CD1c-positive myeloid dendritic cell (primary cell): Measurements from ENCODE around the gene GAGE10.
"Not testable (repeated sequence)": the region's sequence is repeated elsewhere in the genome, so short reads cannot be mapped to it uniquely, and the experiment has no call there.

Source experiments
- DNase-seq: peaks from one replicate; pipeline ENCODE4 v3.0.0-alpha.2; 2016; ENCODE audit errors: extremely low spot score

GAGE10 gene

DNA sequence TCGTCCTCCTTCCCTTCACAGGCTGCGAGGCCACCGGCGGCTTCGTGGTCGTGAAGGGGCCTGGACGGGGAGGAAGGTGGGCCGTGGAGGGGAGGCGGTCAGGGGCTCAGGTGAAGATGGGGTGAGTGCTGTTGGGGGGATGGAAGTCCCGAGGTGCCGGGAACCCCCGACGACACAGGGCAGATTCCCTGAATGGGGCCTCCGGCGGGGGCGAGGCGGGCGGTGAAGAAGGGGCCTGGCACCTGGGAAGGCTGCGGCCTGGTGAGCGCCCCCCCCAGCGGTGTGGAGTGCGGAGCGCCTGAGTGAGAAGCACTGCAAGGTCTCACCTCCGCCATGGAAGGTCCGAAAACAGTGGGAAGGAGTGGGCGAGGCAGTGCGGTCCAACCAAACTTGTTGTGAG is 18.8 kb downstream of the GAGE10 start:
- not testable (repeated sequence) for DNase-seq

DNA sequence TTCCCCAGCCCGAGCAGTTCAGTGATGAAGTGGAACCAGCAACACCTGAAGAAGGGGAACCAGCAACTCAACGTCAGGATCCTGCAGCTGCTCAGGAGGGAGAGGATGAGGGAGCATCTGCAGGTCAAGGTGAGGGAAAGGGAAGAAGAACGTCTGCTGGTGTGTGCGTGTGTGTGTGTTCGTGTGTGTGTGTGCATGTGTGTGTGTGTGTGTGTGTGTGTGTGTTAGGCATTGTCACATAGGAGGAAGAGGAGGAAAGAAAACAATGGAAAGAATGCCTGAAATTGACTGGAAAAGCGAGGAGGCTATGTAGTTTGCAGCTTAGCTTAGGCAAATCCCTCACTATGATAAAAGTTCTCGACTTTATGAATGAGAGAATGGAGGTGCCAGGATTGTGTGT is 20.3 kb downstream of the GAGE10 start:
- DNase-seq, result not testable (repeated sequence)

DNA sequence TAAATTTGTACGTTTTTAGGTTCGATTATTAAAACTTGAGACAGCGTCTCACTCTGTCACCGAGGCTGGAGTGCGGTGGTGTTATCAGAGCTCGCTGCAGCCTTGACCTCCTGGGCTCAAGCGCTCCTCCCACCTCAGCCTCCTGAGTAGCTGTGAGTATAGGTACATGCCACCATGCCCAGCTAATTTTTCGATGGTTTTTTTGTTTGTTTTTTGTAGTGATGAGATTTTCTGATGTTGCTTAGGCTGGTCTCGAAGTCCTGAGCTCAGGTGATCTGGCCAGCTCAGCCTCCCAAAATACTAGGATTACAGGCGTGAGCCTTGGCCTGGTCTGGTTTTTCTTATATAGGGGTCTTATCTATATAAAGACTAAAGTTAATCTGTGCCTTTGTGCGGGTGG is 27.0 kb downstream of the GAGE10 start:
- DNase-seq, result not testable (repeated sequence)

DNA sequence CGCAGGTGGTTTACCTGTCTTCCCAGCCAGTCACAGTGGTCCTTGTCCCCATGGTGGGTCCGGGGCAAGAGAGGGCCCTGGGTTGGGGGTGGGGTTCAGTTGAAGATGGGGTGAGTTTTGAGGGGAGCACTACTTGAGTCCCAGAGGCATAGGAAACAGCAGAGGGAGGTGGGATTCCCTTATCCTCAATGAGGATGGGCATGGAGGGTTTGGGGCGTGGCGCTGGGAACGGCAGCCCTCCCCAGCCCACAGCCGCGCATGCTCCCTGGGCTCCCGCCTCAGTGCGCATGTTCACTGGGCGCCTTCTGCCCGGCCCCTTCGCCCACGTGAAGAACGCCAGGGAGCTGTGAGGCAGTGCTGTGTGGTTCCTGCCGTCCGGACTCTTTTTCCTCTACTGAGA is 27.8 kb downstream of the GAGE10 start, which contains the start of gene GAGE13:
TSS of gene GAGE13 (plus strand) at position 301 of the 400 bp plus-strand sequence. CDS start 1,156 bp downstream, outside the sequence.
- not testable (repeated sequence) for DNase-seq

DNA sequence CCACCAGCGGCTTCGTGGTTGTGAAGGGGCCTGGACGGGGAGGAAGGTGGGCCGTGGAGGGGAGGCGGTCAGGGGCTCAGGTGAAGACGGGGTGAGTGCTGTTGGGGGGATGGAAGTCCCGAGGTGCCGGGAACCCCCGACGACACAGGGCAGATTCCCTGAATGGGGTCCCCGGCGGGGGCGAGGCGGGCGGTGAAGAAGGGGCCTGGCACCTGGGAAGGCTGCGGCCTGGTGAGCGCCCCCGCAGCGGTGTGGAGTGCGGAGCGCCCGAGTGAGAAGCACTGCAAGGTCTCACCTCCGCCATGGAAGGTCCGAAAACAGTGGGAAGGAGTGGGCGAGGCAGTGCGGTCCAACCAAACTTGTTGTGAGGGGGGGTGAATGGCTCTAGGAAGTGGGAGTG is 28.4 kb downstream of the GAGE10 start:
- DNase-seq, result not testable (repeated sequence)

DNA sequence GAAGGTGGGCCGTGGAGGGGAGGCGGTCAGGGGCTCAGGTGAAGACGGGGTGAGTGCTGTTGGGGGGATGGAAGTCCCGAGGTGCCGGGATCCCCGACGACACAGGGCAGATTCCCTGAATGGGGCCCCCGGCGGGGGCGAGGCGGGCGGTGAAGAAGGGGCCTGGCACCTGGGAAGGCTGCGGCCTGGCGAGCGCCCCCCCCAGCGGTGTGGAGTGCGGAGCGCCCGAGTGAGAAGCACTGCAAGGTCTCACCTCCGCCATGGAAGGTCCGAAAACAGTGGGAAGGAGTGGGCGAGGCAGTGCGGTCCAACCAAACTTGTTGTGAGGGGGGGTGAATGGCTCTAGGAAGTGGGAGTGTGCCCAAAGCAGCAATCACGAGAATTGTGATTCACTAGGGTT is 38.0 kb downstream of the GAGE10 start:
- DNase-seq, result not testable (repeated sequence)

DNA sequence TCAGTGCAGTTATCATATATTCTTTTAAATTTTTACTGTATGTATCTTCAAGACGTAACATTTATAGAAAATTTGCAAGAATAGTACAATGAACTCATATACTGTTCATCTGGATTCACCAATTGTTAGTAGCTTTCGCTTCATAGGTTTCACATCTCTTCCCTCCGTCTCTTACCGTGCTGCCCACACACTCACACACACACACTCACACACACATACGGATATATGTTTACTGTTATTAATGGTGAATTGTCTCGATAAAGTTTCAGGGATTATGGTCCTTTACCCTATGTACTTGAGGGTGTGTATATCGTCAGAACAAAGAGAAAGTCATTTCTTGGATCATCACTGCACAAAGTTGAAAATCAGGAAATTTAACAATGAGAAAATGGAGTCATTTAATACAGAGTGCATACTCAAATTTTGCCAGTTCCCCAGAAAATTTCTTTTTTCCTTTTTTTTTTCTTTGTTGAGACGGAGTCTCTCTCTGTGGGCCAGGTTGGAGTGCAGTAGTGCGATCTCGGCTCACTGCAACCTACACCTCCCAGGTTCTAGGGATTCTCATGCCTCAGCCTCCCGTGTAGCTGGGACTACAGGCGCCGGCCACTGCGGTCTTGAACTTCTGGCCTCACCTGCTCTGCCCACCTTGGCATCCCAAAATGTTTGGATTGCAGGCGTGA is 41.2 kb downstream of the GAGE10 start:
- not testable (repeated sequence) for DNase-seq

DNA sequence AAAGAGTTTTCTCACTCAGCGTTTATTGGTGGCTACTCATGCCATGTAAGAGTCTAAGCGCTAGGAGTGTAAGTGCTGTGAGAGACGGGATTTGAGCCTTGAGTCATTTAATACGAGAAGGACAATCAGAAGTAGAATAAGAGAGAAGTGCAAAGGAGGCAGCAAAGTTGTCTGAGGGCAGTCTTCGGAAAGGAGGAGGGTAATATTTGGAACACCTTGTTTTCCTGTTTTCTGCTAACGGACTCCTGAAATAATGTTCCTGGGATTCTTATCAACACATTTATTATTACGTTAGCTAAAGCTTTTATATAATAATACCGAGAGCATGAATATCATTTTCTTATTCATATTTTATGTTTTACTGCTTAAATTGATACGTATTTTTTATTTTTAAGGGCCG is 42.0 kb downstream of the GAGE10 start:
- not testable (repeated sequence) for DNase-seq

DNA sequence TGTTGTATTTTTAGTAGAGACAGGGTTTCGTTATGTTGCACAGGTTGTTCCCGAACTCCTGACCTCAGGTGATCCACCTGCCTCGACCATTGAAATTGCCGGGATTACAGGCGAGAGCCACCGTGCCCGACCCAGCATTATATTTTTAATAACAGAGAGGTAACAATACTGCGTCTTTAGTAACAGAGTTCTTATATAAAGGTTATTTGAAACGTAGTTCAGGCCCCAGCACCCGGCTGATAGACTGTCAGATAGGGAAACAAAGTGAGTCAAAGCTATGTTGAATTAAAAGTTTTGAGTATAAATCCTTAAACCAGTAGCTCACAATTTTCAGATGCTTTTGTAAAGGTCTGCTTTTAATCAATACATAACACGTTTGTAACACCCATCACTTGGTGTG is 42.7 kb downstream of the GAGE10 start:
- peak; percentile 3 for DNase-seq
